SKM-1 (cell line): Measurements from ENCODE around the gene NDUFA11.
"Not testable (repeated sequence)": the region's sequence is repeated elsewhere in the genome, so short reads cannot be mapped to it uniquely, and the experiment has no call there.

Experiments used
- DNase-seq: peaks from one replicate; lab custom pipeline; 2025; ENCODE audit not compliant: unreplicated experiment; lab: John Stamatoyannopoulos, UW

The NDUFA11 gene

GRCh38 chr19:5891572-5891937 is 12.0 kb downstream of the NDUFA11 start:
- DNase-seq: no peak

- DNase-seq: no peak
Measured at GRCh38 chr19:5890099-5890498, 13.5 kb downstream of the NDUFA11 start.

GRCh38 chr19:5889288-5889971 is 14.2 kb downstream of the NDUFA11 start:
- DNase-seq: no peak

- DNase-seq: not testable (repeated sequence)
Measured at GRCh38 chr19:5884065-5884811, 19.4 kb downstream of the NDUFA11 start.

GRCh38 chr19:5883157-5883873 is 20.3 kb downstream of the NDUFA11 start:
- not testable (repeated sequence) for DNase-seq

- no peak for DNase-seq
Measured at GRCh38 chr19:5882421-5882968, 21.1 kb downstream of the NDUFA11 start.

- no peak for DNase-seq
Measured at GRCh38 chr19:5881543-5882299, 21.9 kb downstream of the NDUFA11 start.

GRCh38 chr19:5880604-5881078 is 22.9 kb downstream of the NDUFA11 start:
- no peak for DNase-seq

GRCh38 chr19:5880196-5880595 is 23.4 kb downstream of the NDUFA11 start:
- DNase-seq: no peak

GRCh38 chr19:5877882-5878281 is 25.7 kb downstream of the NDUFA11 start:
- DNase-seq: no peak

- DNase-seq: no peak
Measured at GRCh38 chr19:5877427-5877826, 26.2 kb downstream of the NDUFA11 start.

- peak; percentile 62 for DNase-seq
Measured at GRCh38 chr19:5874496-5874895, 29.1 kb downstream of the NDUFA11 start.

- DNase-seq: no peak
Measured at GRCh38 chr19:5873617-5874199, 29.9 kb downstream of the NDUFA11 start.

GRCh38 chr19:5870986-5871394 is 32.6 kb downstream of the NDUFA11 start:
- DNase-seq: no peak

GRCh38 chr19:5867201-5868136 is 36.1 kb downstream of the NDUFA11 start:
- DNase-seq: no peak

GRCh38 chr19:5865772-5866171 is 37.8 kb downstream of the NDUFA11 start:
- DNase-seq: no peak

- DNase-seq: no peak
Measured at GRCh38 chr19:5864725-5865486, 38.7 kb downstream of the NDUFA11 start.

GRCh38 chr19:5864013-5864720 is 39.4 kb downstream of the NDUFA11 start:
- no peak for DNase-seq
